Fibroblast of villous mesenchyme (primary cell): ENCODE results near the gene CBX4. TPM values are rescaled to one million over a fixed set of nuclear protein-coding genes. Genes with fewer than 3 reads are reported as not detected.
A peak's percentile ranks its signal among the peaks of the same experiment; 100 is the strongest.

ENCODE experiments used
- DNase-seq: peaks from one replicate; pipeline ENCODE4 v3.0.0-alpha.2; 2010; ENCODE audit warnings: low read depth
- H3K4me3 ChIP-seq: 2 replicates; pipeline ENCODE4 v1.5.1; 2011; ENCODE audit warnings: low read depth, mild to moderate bottlenecking, low read length
- CTCF ChIP-seq: IDR thresholded peaks from 2 replicates; pipeline ENCODE4 v1.5.1; 2012; ENCODE audit warnings: low read depth, mild to moderate bottlenecking, low read length; ENCODE audit not compliant: insufficient read depth
- total RNA-seq: library from RNA; depleted of rRNA; stranded (reverse); fragments of >200 nt; gene quantifications from 2 replicates; pipeline ENCODE4 v1.2.3, GENCODE V29; 2012

The CBX4 gene
- total RNA-seq, 1 donor = 13.0 TPM

GRCh38 chr17:79866791-79867518, 27.7 kb upstream of the CBX4 start:
- H3K4me3 ChIP-seq = no peak overlapping the region
- TF ChIP-seq CTCF = no peak
- DNase-seq = peak; percentile 9

- TF ChIP-seq CTCF = no peak
- H3K4me3 ChIP-seq = no peak overlapping the region
- no peak for DNase-seq
Observed at GRCh38 chr17:79865351-79866210, 26.3 kb upstream of the CBX4 start.

GRCh38 chr17:79864617-79865250, 25.5 kb upstream of the CBX4 start:
- DNase-seq = no peak
- H3K4me3 ChIP-seq = no peak overlapping the region

GRCh38 chr17:79864147-79864546, 24.9 kb upstream of the CBX4 start:
- H3K4me3 ChIP-seq = no peak overlapping the region
- TF ChIP-seq CTCF = no peak
- no peak for DNase-seq

More at GRCh38 chr17:79864617-79865250, 25.5 kb upstream of the CBX4 start:
- no peak for TF ChIP-seq CTCF

- no peak overlapping the region for H3K4me3 ChIP-seq
- DNase-seq = no peak
- no peak for TF ChIP-seq CTCF
Observed at GRCh38 chr17:79862771-79863440, 23.7 kb upstream of the CBX4 start.

- H3K4me3 ChIP-seq = no peak overlapping the region
- no peak for DNase-seq
- TF ChIP-seq CTCF = no peak
Observed at GRCh38 chr17:79862238-79862637, 23.0 kb upstream of the CBX4 start.
